Upper lobe of left lung (tissue), 4 donors: ENCODE results near the gene CEP70.

Experiments
- EP300 ChIP-seq, 4 donors: sonication (generic); formaldehyde crosslinking; IDR thresholded peaks; one replicate each; pipeline ENCODE4 v1.5.1; 2017; ENCODE audit warnings: antibody characterized with exemption in 4 of 4, control low read depth in 2 of 4
- TF ChIP-seq, protein P1 (sequence below), 6 experiments: fragments of 450-650 bp in 4 of 6; fragments of 200-600 bp in 2 of 6; sonication (generic) in 2 of 6; IDR thresholded peaks; one replicate each; pipeline ENCODE4 v1.5.1; 2016 to 2019; ENCODE audit warnings: antibody characterized with exemption in 6 of 6

DNA sequence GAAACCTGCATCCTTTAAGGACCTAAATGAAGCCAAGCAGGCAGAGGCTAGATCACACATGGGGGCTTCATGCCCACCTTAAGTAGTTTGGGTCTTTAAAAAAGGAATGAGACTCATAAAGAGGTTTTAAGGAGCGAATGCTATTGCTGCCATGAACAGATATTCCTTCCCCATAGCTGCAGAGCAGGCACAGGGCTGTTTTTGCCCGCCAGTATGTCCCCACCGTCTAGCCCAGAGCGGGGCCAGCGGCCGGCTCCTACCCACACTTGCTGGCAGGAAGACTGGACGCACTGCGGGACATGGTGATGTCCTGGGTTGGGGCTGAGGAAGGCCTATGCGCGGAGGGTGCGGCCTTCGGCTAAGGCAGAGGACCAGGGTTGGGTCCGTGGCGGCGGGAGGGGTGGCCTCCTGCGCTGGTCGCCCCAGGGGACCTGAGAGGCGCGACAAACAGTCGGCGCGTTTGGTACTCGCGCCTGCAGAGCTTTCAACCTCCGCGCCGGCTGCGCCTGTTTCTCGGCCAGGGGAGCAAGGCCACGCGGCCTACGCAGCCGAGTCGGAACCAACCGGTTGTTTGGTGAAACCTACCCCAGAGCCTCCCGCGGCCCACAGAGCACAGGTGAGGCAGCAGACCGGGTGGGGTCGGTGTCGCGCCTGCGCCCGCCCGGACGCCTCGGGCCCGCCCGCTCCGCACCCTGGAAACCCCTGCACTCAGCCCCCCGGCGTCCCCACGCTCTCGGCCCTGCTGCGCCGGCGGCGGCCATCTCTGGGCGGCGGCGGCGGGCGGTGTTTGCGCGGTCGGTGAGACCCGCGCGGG, 14.5 kb upstream of the CEP70 start, which contains the start of gene FAIM:
- TF ChIP-seq, protein P1, sequence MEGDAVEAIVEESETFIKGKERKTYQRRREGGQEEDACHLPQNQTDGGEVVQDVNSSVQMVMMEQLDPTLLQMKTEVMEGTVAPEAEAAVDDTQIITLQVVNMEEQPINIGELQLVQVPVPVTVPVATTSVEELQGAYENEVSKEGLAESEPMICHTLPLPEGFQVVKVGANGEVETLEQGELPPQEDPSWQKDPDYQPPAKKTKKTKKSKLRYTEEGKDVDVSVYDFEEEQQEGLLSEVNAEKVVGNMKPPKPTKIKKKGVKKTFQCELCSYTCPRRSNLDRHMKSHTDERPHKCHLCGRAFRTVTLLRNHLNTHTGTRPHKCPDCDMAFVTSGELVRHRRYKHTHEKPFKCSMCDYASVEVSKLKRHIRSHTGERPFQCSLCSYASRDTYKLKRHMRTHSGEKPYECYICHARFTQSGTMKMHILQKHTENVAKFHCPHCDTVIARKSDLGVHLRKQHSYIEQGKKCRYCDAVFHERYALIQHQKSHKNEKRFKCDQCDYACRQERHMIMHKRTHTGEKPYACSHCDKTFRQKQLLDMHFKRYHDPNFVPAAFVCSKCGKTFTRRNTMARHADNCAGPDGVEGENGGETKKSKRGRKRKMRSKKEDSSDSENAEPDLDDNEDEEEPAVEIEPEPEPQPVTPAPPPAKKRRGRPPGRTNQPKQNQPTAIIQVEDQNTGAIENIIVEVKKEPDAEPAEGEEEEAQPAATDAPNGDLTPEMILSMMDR (IDR thresholded peaks at IDR 0.05): peak in 1 of 6 experiments; percentile 19
- TF ChIP-seq EP300 (IDR thresholded peaks at IDR 0.05): no peak
